Testis (tissue), 2 donors: Measurements from ENCODE around the gene STIP1.

Source experiments
- CTCF ChIP-seq, 3 experiments: fragments of 450-650 bp in 2 of 3; fragments of 200-600 bp in 1 of 3; sonication (generic) in 1 of 3; IDR thresholded peaks; one replicate each; pipeline ENCODE4 v1.5.1; 2016 to 2019; ENCODE audit warnings: antibody characterized with exemption in 3 of 3, mild to moderate bottlenecking in 2 of 3, moderate library complexity in 1 of 3
- POLR2A ChIP-seq: fragments of 450-650 bp; IDR thresholded peaks from one replicate; pipeline ENCODE4 v1.6.1; 2017; ENCODE audit warnings: antibody characterized with exemption, mild to moderate bottlenecking, moderate library complexity

- TF ChIP-seq CTCF (IDR thresholded peaks at IDR 0.05): no peak
- no peak for TF ChIP-seq POLR2A
Measured at GRCh38 chr11:64232182-64232966, 46.4 kb downstream of the STIP1 start.
